Measurements from ENCODE around the gene TGFBR3. TPM values are rescaled to one million over a fixed set of nuclear protein-coding genes. Genes with fewer than 3 reads are reported as not detected.

Gene TGFBR3
- total and polyA plus RNA-seq, 9 of the 15 experiments (the other 6 are each of a cell fraction or from before 2014, with no cell fraction given) = 3.6 to 32.4 (median 15.6) TPM

DNA sequence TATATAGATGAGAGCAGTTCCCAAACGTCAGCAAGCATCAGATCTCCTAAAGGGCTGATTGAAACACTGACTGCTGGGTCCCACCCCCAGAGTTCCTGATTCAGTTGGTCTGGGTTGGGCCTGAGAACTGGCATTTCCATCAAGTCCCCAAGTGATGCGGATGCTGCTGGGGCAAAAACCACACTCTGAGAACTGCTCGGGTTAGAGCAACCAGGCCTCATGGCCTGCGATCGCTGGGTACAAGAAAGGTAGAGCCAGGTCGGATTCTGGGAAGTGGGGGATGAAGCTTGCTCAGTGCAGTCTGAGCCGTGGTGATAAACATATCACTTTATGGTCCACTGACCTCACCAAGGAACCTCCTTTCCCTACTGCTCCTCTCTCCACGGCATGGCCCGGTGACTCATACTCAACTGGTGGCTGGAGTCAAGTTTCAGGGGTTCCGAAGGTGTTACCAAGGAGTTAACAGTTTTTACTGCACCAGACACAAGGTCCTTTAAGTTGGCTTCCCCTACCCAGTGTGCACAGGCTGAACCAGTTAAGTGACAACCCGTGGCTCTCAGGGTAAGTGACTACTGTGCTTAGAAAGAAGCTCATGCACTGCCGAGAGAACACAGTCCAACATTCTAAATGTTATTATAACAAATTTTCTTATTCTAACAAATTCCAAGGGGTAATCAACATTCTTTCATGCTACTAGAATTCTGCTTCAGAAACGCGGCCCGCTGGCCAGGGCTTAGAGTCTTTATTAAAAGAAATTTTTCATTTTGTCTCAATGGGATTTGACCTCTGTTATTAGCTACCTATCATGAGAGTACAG, 153.5 kb downstream of the TGFBR3 start (continued):
- TF ChIP-seq, protein P1, sequence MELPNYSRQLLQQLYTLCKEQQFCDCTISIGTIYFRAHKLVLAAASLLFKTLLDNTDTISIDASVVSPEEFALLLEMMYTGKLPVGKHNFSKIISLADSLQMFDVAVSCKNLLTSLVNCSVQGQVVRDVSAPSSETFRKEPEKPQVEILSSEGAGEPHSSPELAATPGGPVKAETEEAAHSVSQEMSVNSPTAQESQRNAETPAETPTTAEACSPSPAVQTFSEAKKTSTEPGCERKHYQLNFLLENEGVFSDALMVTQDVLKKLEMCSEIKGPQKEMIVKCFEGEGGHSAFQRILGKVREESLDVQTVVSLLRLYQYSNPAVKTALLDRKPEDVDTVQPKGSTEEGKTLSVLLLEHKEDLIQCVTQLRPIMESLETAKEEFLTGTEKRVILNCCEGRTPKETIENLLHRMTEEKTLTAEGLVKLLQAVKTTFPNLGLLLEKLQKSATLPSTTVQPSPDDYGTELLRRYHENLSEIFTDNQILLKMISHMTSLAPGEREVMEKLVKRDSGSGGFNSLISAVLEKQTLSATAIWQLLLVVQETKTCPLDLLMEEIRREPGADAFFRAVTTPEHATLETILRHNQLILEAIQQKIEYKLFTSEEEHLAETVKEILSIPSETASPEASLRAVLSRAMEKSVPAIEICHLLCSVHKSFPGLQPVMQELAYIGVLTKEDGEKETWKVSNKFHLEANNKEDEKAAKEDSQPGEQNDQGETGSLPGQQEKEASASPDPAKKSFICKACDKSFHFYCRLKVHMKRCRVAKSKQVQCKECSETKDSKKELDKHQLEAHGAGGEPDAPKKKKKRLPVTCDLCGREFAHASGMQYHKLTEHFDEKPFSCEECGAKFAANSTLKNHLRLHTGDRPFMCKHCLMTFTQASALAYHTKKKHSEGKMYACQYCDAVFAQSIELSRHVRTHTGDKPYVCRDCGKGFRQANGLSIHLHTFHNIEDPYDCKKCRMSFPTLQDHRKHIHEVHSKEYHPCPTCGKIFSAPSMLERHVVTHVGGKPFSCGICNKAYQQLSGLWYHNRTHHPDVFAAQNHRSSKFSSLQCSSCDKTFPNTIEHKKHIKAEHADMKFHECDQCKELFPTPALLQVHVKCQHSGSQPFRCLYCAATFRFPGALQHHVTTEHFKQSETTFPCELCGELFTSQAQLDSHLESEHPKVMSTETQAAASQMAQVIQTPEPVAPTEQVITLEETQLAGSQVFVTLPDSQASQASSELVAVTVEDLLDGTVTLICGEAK (IDR thresholded peaks at IDR 0.05) = no peak
- TF ChIP-seq, protein P1 (CRISPR knock-in tag; IDR thresholded peaks at IDR 0.05) = no peak
- no peak for TF ChIP-seq RBM15 (IDR thresholded peaks at IDR 0.05; ENCODE audit: insufficient read depth, low read length)
- TF ChIP-seq TOE1 (IDR thresholded peaks at IDR 0.05; ENCODE audit: borderline replicate concordance) = peak; percentile 77
- no peak for TF ChIP-seq TOE1 (CRISPR knock-in tag; IDR thresholded peaks at IDR 0.05; ENCODE audit: borderline replicate concordance, low read depth)
- TF ChIP-seq ZNF699 (CRISPR knock-in tag; IDR thresholded peaks at IDR 0.05; ENCODE audit: insufficient replicate concordance) = peak; percentile 25
- TF ChIP-seq, protein P2, sequence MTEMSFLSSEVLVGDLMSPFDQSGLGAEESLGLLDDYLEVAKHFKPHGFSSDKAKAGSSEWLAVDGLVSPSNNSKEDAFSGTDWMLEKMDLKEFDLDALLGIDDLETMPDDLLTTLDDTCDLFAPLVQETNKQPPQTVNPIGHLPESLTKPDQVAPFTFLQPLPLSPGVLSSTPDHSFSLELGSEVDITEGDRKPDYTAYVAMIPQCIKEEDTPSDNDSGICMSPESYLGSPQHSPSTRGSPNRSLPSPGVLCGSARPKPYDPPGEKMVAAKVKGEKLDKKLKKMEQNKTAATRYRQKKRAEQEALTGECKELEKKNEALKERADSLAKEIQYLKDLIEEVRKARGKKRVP (CRISPR knock-in tag; IDR thresholded peaks at IDR 0.05) = no peak
- TF ChIP-seq PYGO2 (tag; IDR thresholded peaks at IDR 0.05) = no peak
- no peak for TF ChIP-seq NR2F6 (CRISPR knock-in tag; IDR thresholded peaks at IDR 0.05)
- TF ChIP-seq NFXL1 (CRISPR knock-in tag; IDR thresholded peaks at IDR 0.05) = no peak
- no peak for TF ChIP-seq SAP30 (IDR thresholded peaks at IDR 0.05; ENCODE audit: borderline replicate concordance, insufficient read depth, low read depth, low read length, poor library complexity, severe bottlenecking)
- TF ChIP-seq ZNF282 (CRISPR knock-in tag; IDR thresholded peaks at IDR 0.05) = no peak
- TF ChIP-seq, protein P3, sequence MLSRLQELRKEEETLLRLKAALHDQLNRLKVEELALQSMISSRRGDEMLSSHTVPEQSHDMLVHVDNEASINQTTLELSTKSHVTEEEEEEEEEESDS (CRISPR knock-in tag; IDR thresholded peaks at IDR 0.05) = no peak
- no peak for TF ChIP-seq RFX5 (IDR thresholded peaks at IDR 0.05; ENCODE audit: low read depth, low read length)
- TF ChIP-seq MCM3 (IDR thresholded peaks at IDR 0.05) = no peak
- peak; percentile 53; the same call in 1 of the 2 replicates for TF ChIP-seq MEF2A (IDR thresholded peaks at IDR 0.05; ENCODE audit: control insufficient read depth, low read depth, low read length)
- peak; percentile 88 for TF ChIP-seq TAL1 (IDR thresholded peaks at IDR 0.05)
- TF ChIP-seq LARP7 (IDR thresholded peaks at IDR 0.05) = no peak
- peak; percentile 13; the same call in 1 of the 2 replicates for TF ChIP-seq PHF8 (IDR thresholded peaks at IDR 0.05; ENCODE audit: borderline replicate concordance, low read length)
